Peyer's patch (tissue), 4 donors: ENCODE measurements around the gene NCKAP5L.

Experiments
- CTCF ChIP-seq, 6 experiments: fragments of 450-650 bp in 4 of 6; fragments of 200-600 bp in 2 of 6; sonication (generic) in 1 of 6; IDR thresholded peaks; one replicate each; pipeline ENCODE4 v1.5.1; 2017 to 2019; ENCODE audit warnings: antibody characterized with exemption in 6 of 6, mild to moderate bottlenecking in 3 of 6, moderate library complexity in 1 of 6
- POLR2A ChIP-seq, 2 donors: fragments of 450-650 bp; IDR thresholded peaks; one replicate each; pipeline ENCODE4 v1.5.1; 2017; ENCODE audit warnings: antibody characterized with exemption in 2 of 2, mild to moderate bottlenecking in 2 of 2, moderate library complexity in 2 of 2

- TF ChIP-seq POLR2A (IDR thresholded peaks at IDR 0.05) (no peak), CTCF (IDR thresholded peaks at IDR 0.05) (no peak)
These were observed 23.4 kb downstream of the NCKAP5L start for GRCh38 chr12:49804821-49805220.
